22Rv1 (cell line): ENCODE results near the gene ZNF608.

Experiments
- H3K27ac ChIP-seq: fragments of 450-650 bp; 2 replicates; pipeline ENCODE4 v1.5.1; 2017
- CTCF ChIP-seq: fragments of 450-650 bp; IDR thresholded peaks from 2 replicates; pipeline ENCODE4 v1.5.1; 2017; ENCODE audit warnings: mild to moderate bottlenecking
- ZFX ChIP-seq: fragments of 450-650 bp; IDR thresholded peaks from 2 replicates; pipeline ENCODE4 v1.6.1; 2017; ENCODE audit warnings: antibody characterized with exemption, borderline replicate concordance

Gene ZNF608

GRCh38 chr5:124734574-124735168 is 11.8 kb downstream of the ZNF608 start:
- H3K27ac ChIP-seq, result no peak overlapping the region
- TF ChIP-seq CTCF (no peak), ZFX (no peak)

DNA sequence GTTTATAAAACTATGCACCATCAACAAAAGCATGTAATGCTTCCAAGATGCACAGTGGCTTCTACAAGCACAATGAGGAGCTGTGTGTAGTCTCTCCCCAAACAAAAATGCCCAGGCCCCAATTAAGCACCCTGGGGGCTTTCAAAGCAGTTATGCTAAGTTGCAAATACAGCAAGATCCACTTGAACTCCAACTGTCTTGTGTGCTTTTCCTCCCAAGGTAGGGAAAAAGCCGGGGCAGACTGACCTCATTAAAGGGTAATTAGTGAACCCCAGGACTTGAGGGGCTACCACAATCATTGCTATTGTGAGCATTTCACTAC is 13.1 kb downstream of the ZNF608 start:
- no peak overlapping the region for H3K27ac ChIP-seq
- TF ChIP-seq ZFX, result no peak
- no peak for TF ChIP-seq CTCF

DNA sequence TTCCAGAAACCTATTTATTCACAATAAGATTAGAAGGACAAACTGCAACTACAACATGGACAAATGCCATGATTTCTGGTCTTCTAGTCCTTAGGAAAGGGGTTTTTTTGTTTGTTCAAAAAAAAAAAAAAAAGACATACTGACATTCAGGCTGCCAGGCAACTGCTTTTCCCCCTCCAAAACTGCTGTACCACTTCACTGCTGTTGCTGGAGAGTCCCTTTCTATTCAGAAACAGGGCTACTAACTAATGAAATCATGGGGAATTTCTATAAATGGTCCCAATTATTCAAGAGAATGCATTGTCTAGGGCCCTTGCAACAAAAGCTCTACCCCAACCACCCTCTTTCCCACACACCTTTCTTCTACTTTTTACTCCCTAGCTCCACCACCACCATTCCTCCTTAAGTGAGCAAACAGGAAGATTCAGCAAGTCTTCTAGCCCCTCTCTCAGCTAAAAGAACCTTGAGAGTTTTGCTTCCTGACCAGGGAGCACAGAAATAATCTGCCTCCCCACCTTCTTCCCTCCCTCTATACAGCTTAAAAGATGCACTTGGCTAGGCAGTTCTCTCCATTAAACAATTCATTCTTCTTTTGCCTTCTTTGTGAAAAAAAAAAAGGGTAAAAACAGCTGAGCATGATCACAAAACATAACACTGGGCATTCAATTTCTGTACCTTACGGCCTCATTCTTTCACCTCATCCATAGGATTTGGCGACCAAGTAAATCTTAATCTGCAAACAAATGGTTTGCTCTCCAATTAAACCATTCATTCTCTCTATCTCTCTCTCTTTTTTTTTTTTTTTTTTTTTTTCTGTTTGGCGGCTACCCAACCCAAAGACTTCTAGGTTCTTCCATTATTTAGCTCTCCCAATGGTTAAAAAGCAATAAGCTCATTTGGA is 13.8 kb downstream of the ZNF608 start:
- TF ChIP-seq ZFX (no peak), CTCF (no peak)
- no peak overlapping the region for H3K27ac ChIP-seq

DNA sequence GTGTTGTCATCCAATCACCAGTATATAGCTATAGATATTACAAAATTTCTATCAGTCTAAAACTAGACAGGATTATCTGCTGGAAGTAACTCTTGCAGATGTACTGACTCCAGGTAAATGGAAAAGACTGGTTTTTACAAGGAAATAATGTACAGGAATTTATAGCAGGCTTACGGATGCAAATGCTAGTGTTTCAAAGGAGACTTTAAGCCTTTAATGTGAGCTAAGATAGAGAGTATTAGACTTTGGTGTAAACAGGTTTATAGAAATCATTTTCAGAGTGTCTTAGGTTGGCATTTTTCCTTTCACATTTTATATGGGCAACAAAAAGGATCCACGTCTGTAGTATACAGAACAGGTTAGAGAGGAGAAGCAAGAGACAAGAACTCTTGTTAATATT is 16.1 kb downstream of the ZNF608 start:
- TF ChIP-seq CTCF (no peak), ZFX (no peak)

GRCh38 chr5:124729720-124730359 is 16.6 kb downstream of the ZNF608 start:
- no peak overlapping the region for H3K27ac ChIP-seq
- TF ChIP-seq ZFX (no peak), CTCF (no peak)

More for the DNA sequence above, 16.1 kb downstream of the ZNF608 start:
- H3K27ac ChIP-seq, result no peak overlapping the region

DNA sequence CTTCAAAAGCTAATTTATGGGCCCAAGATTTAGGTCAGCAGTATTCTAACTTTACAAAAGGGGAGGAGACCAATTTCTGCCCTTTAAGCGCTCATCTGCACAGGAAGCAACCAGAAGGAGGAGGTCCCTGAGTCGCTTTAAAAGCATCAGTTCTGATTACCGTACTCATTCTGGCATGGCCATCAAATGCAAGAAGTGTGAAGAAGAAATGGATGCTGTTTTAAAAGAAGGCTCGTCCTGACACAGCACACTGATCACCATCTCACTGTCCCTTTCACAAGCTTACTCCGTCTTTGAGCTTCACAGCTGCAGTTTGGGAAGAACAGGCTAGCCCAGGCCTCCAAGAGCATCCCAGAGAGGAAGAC is 17.5 kb downstream of the ZNF608 start:
- TF ChIP-seq ZFX (no peak), CTCF (no peak)

More for the DNA sequence above, 17.5 kb downstream of the ZNF608 start:
- no peak overlapping the region for H3K27ac ChIP-seq
